HepG2 (cell line): ENCODE measurements around the gene CHMP1A. TPM values are rescaled to one million over a fixed set of nuclear protein-coding genes. Genes with fewer than 3 reads are reported as not detected.

ENCODE experiments used
- HMGXB4 ChIP-seq, 2 experiments: sonication (generic) in 1 of 2; formaldehyde crosslinking in 1 of 2; IDR thresholded peaks; 2 replicates each; pipeline versions ENCODE4 v1.4.0 to v1.6.1; 2018 to 2020; ENCODE audit warnings: missing genetic modification reagents in 2 of 2, borderline replicate concordance in 1 of 2, low read depth in 1 of 2, mild to moderate bottlenecking in 1 of 2, missing biosample characterization in 1 of 2
- IRF9 ChIP-seq: sonication (generic); formaldehyde crosslinking; IDR thresholded peaks from 2 replicates; pipeline ENCODE4 v1.8.0; 2022; ENCODE audit warnings: missing genetic modification reagents, mild to moderate bottlenecking, borderline replicate concordance
- NFAT5 ChIP-seq: sonication (generic); formaldehyde crosslinking; IDR thresholded peaks from 2 replicates; pipeline ENCODE4 v1.4.0; 2020; ENCODE audit warnings: missing genetic modification reagents
- TAF15 ChIP-seq: fragments of 200-400 bp; formaldehyde crosslinking; IDR thresholded peaks from one replicate; pipeline ENCODE4 v1.6.1; 2018; ENCODE audit warnings: mild to moderate bottlenecking, low read depth, low read length; ENCODE audit not compliant: poor library complexity, severe bottlenecking
- ZNF3 ChIP-seq: IDR thresholded peaks from 2 replicates; pipeline ENCODE4 v1.7.0; 2017; ENCODE audit warnings: inconsistent platforms
- ZNF407 ChIP-seq: sonication (generic); formaldehyde crosslinking; IDR thresholded peaks from one replicate; pipeline ENCODE4 v1.5.1; 2020; ENCODE audit warnings: mild to moderate bottlenecking, missing genetic modification reagents; ENCODE audit errors: not compliant biosample characterization
- polyA plus RNA-seq, 8 experiments: library from polyadenylated mRNA; depleted of rRNA in 3 of 8; stranded (reverse) in 7 of 8; unstranded in 1 of 8; fragments of >200 nt; fragmentation: Illumina TruSeq in 4 of 8; extraction: Trizol in 4 of 8; gene quantifications; 2 replicates each; pipeline versions ENCODE4 v1.2.1 to v1.2.3, GENCODE V29; 2011 to 2016; ENCODE audit warnings: low read depth in 4 of 8, missing spikeins in 1 of 8, mixed read lengths in 1 of 8; ENCODE audit not compliant: insufficient read depth in 1 of 8
- total RNA-seq, 5 experiments: library from RNA; depleted of rRNA; stranded (reverse); fragments of >200 nt; fragmentation: Illumina TruSeq; extraction: Trizol; gene quantifications; 2 replicates each; pipeline ENCODE4 v1.2.3, GENCODE V29; 2016; ENCODE audit warnings: low read depth in 1 of 5

Gene CHMP1A
- total and polyA plus RNA-seq, 2 of the 13 experiments (the other 11 are each of a cell fraction or from before 2014, with no cell fraction given) = 69.4 to 73.3 TPM

- TF ChIP-seq HMGXB4 (CRISPR knock-in tag; IDR thresholded peaks at IDR 0.05; ENCODE audit: borderline replicate concordance in 1 of 2, low read depth in 1 of 2) (no peak), IRF9 (peak; percentile 16; the same call in 1 of the 2 replicates), NFAT5 (CRISPR knock-in tag) (peak; percentile 73; the same call in 1 of the 2 replicates), ZNF407 (CRISPR knock-in tag) (no peak), ZNF3 (CRISPR knock-in tag) (no peak), TAF15 (no peak)
Measured at GRCh38 chr16:89623511-89624261, 33.8 kb downstream of the CHMP1A start (continued).
